DMS 273 treated with DMSO at 0.1 percent for 48 hours (cell line): ENCODE data around the gene SIGLEC11.
"Not testable (repeated sequence)": the region's sequence is repeated elsewhere in the genome, so short reads cannot be mapped to it uniquely, and the experiment has no call there.

Experiments
- DNase-seq: peaks from one replicate; lab custom pipeline; 2025; lab: John Stamatoyannopoulos, UW

SIGLEC11 gene

GRCh38 chr19:49960980-49961379 is at the start of gene SIGLEC11:
Gene SIGLEC11 (minus strand): TSS chr19:49961172. CDS start chr19:49961081, 91 bp downstream.
- not testable (repeated sequence) for DNase-seq

GRCh38 chr19:50008532-50008931 is 47.6 kb upstream of the SIGLEC11 start:
- DNase-seq: no peak

- DNase-seq: no peak
These were observed 47.0 kb upstream of the SIGLEC11 start for GRCh38 chr19:50007947-50008346.

GRCh38 chr19:50007170-50007569 is 46.2 kb upstream of the SIGLEC11 start:
- DNase-seq: no peak

GRCh38 chr19:50005428-50005827 is 44.5 kb upstream of the SIGLEC11 start:
- DNase-seq: no peak

GRCh38 chr19:50003810-50004419 is 42.9 kb upstream of the SIGLEC11 start:
- DNase-seq: no peak

GRCh38 chr19:50003254-50003788 is 42.3 kb upstream of the SIGLEC11 start:
- no peak for DNase-seq

GRCh38 chr19:50002386-50002960 is 41.5 kb upstream of the SIGLEC11 start:
- DNase-seq: no peak

- no peak for DNase-seq
These were observed 40.8 kb upstream of the SIGLEC11 start for GRCh38 chr19:50001775-50002174.

GRCh38 chr19:50000841-50001557 is 40.0 kb upstream of the SIGLEC11 start:
- no peak for DNase-seq

GRCh38 chr19:50000038-50000840 is 39.3 kb upstream of the SIGLEC11 start:
- no peak for DNase-seq

GRCh38 chr19:49999371-50000010 is 38.5 kb upstream of the SIGLEC11 start:
- DNase-seq: no peak

GRCh38 chr19:49997709-49998108 is 36.7 kb upstream of the SIGLEC11 start:
- no peak for DNase-seq

GRCh38 chr19:49988433-49988832 is 27.5 kb upstream of the SIGLEC11 start:
- DNase-seq: no peak

GRCh38 chr19:49988007-49988406 is 27.0 kb upstream of the SIGLEC11 start:
- no peak for DNase-seq

GRCh38 chr19:49987159-49987698 is 26.3 kb upstream of the SIGLEC11 start:
- DNase-seq: peak; percentile 12

- no peak for DNase-seq
These were observed 25.4 kb upstream of the SIGLEC11 start for GRCh38 chr19:49986354-49986753.

GRCh38 chr19:49985871-49986270 is 24.9 kb upstream of the SIGLEC11 start:
- DNase-seq: no peak

GRCh38 chr19:49984491-49984890 is 23.5 kb upstream of the SIGLEC11 start:
- no peak for DNase-seq

GRCh38 chr19:49983645-49984229 is 22.8 kb upstream of the SIGLEC11 start:
- no peak for DNase-seq
